H1 (cell line): ENCODE measurements around the gene SANBR. TPM values are rescaled to one million over a fixed set of nuclear protein-coding genes. Genes with fewer than 3 reads are reported as not detected.

Experiments used
- CTCF ChIA-PET: fragments of 300-600 bp; sonication (Branson Sonifier 250); formaldehyde crosslinking; loops from one replicate; lab custom pipeline; 2021; ENCODE audit not compliant: partially characterized antibody; lab: Charles Lee
- POLR2A ChIA-PET: fragments of 300-600 bp; sonication (Branson Sonifier 250); formaldehyde crosslinking; loops from one replicate; lab custom pipeline; 2021; ENCODE audit warnings: inconsistent platforms; ENCODE audit not compliant: partially characterized antibody; lab: Charles Lee
- DNase-seq, 2 experiments: peaks; one replicate each; pipeline versions ENCODE4 v3.0.0 to v3.0.0-alpha.2; 2010 to 2022; ENCODE audit warnings: low spot score in 2 of 2, low read depth in 1 of 2, mixed read lengths in 1 of 2
- FAIRE-seq: peaks from 2 replicates; lab custom pipeline; 2011; peaks lifted over from hg19 to GRCh38; lab: Jason Lieb, UNC
- H2AFZ ChIP-seq: 2 replicates; pipeline ENCODE4 v1.8.1; 2012; ENCODE audit warnings: low read length, inconsistent platforms
- H2AK5ac ChIP-seq: 2 replicates; pipeline ENCODE4 v1.6.1; 2013; ENCODE audit warnings: low read depth, low read length
- H2BK120ac ChIP-seq: replicated peaks from 2 replicates; pipeline ENCODE3; 2013; ENCODE audit warnings: low read depth, low read length, inconsistent platforms
- H2BK12ac ChIP-seq: 2 replicates; pipeline ENCODE4 v1.6.1; 2013; ENCODE audit warnings: low read depth, low read length
- H2BK15ac ChIP-seq: 2 replicates; pipeline ENCODE4 v1.6.1; 2013; ENCODE audit warnings: low read length
- H2BK20ac ChIP-seq: 2 replicates; pipeline ENCODE4 v1.6.1; 2013; ENCODE audit warnings: low read length
- H2BK5ac ChIP-seq: 2 replicates; pipeline ENCODE4 v1.6.1; 2013; ENCODE audit warnings: low read depth, low read length
- H3K14ac ChIP-seq: 2 replicates; pipeline ENCODE4 v1.6.1; 2013; ENCODE audit warnings: inconsistent platforms; ENCODE audit not compliant: insufficient read length
- H3K18ac ChIP-seq: 2 replicates; pipeline ENCODE4 v1.6.1; 2013; ENCODE audit warnings: low read length; ENCODE audit errors: extremely low read depth
- H3K23ac ChIP-seq: 2 replicates; pipeline ENCODE4 v1.6.1; 2013; ENCODE audit warnings: inconsistent platforms; ENCODE audit not compliant: insufficient read length
- H3K23me2 ChIP-seq: 2 replicates; pipeline ENCODE4 v1.6.1; 2013; ENCODE audit warnings: low read depth, low read length
- H3K27ac ChIP-seq: 2 replicates; pipeline ENCODE4 v1.6.1; 2011; ENCODE audit warnings: low read depth, low read length, inconsistent platforms
- H3K27me3 ChIP-seq, 4 experiments: replicated peaks in 1 of 4; 1 replicate in 1 of 4; 2 replicates in 3 of 4; pipeline versions ENCODE4 v1.6.1 to v1.8.1; 2011 to 2013; ENCODE audit warnings: low read length in 3 of 4, mild to moderate bottlenecking in 3 of 4, inconsistent platforms in 2 of 4, mixed read lengths in 2 of 4, moderate library complexity in 1 of 4; ENCODE audit not compliant: control insufficient read depth in 3 of 4, insufficient read depth in 3 of 4; ENCODE audit errors: extremely low read depth in 1 of 4
- H3K36me3 ChIP-seq, 4 experiments: 2 replicates each; pipeline versions ENCODE4 v1.6.1 to v1.8.1; 2011 to 2013; ENCODE audit warnings: mild to moderate bottlenecking in 4 of 4, low read length in 3 of 4, moderate library complexity in 2 of 4, control low read depth in 1 of 4, inconsistent platforms in 1 of 4; ENCODE audit not compliant: insufficient read depth in 4 of 4, control insufficient read depth in 2 of 4
- H3K4ac ChIP-seq: replicated peaks from 2 replicates; pipeline ENCODE3; 2013; ENCODE audit warnings: low read length, low read depth, mixed read lengths, inconsistent platforms; ENCODE audit not compliant: insufficient read length
- H3K4me1 ChIP-seq, 4 experiments: replicated peaks in 1 of 4; 1 replicate in 1 of 4; 2 replicates in 3 of 4; pipeline versions ENCODE4 v1.6.1 to v1.8.1; 2011 to 2013; ENCODE audit warnings: low read length in 3 of 4, inconsistent platforms in 2 of 4, mixed read lengths in 1 of 4; ENCODE audit not compliant: insufficient read depth in 4 of 4, control insufficient read depth in 3 of 4
- H3K4me2 ChIP-seq, 2 experiments: 2 replicates each; pipeline versions ENCODE4 v1.6.1 to v1.8.1; 2011 to 2013; ENCODE audit warnings: low read depth in 2 of 2, low read length in 2 of 2, control low read depth in 1 of 2, inconsistent platforms in 1 of 2, mild to moderate bottlenecking in 1 of 2; ENCODE audit not compliant: insufficient read depth in 1 of 2
- H3K4me3 ChIP-seq, 4 experiments: fragments of 200-600, 300-600 bp in 1 of 4; sonication (generic), shearing (Covaris generic), sonication (Bioruptor Twin) in 1 of 4; 2 replicates each; pipeline versions ENCODE4 v1.5.1 to v1.8.1; 2011 to 2016; ENCODE audit warnings: low read length in 4 of 4, low read depth in 3 of 4, control low read depth in 2 of 4, inconsistent platforms in 2 of 4, mild to moderate bottlenecking in 2 of 4, mixed read lengths in 1 of 4, moderate library complexity in 1 of 4; ENCODE audit not compliant: insufficient read depth in 2 of 4; ENCODE audit errors: extremely low read depth in 1 of 4
- H3K56ac ChIP-seq: replicated peaks from 2 replicates; pipeline ENCODE3; 2013; ENCODE audit warnings: low read depth, mild to moderate bottlenecking, mixed read lengths, low read length, inconsistent platforms; ENCODE audit not compliant: insufficient read length
- H3K79me1 ChIP-seq: 2 replicates; pipeline ENCODE4 v1.6.1; 2013; ENCODE audit warnings: low read depth, low read length, control low read depth
- H3K79me2 ChIP-seq, 2 experiments: 2 replicates each; pipeline versions ENCODE4 v1.6.1 to v1.8.1; 2012 to 2013; ENCODE audit warnings: low read length in 2 of 2, mild to moderate bottlenecking in 2 of 2, inconsistent platforms in 1 of 2; ENCODE audit not compliant: insufficient read depth in 2 of 2, control insufficient read depth in 1 of 2
- H3K9ac ChIP-seq, 4 experiments: replicated peaks in 1 of 4; 1 replicate in 1 of 4; 2 replicates in 3 of 4; pipeline versions ENCODE4 v1.6.1 to v1.8.1; 2011 to 2013; ENCODE audit warnings: low read depth in 3 of 4, low read length in 3 of 4, control low read depth in 2 of 4, mild to moderate bottlenecking in 2 of 4, moderate library complexity in 2 of 4, inconsistent platforms in 1 of 4; ENCODE audit errors: extremely low read depth in 1 of 4
- H3K9me3 ChIP-seq, 2 experiments: 2 replicates each; pipeline versions ENCODE4 v1.6.1 to v1.8.1; 2012 to 2013; ENCODE audit warnings: mild to moderate bottlenecking in 2 of 2, moderate library complexity in 2 of 2, control low read depth in 1 of 2, inconsistent platforms in 1 of 2, low read depth in 1 of 2, low read length in 1 of 2, mixed read lengths in 1 of 2; ENCODE audit not compliant: insufficient read depth in 2 of 2
- H4K20me1 ChIP-seq, 2 experiments: replicated peaks in 1 of 2; 2 replicates each; pipeline versions ENCODE3 to v1.8.1; 2011 to 2013; ENCODE audit warnings: inconsistent platforms in 2 of 2, low read length in 2 of 2, mild to moderate bottlenecking in 1 of 2; ENCODE audit not compliant: insufficient read depth in 2 of 2, control insufficient read depth in 1 of 2
- H4K5ac ChIP-seq: 2 replicates; pipeline ENCODE4 v1.6.1; 2013; ENCODE audit warnings: low read length, low read depth, mixed read lengths, inconsistent platforms; ENCODE audit not compliant: insufficient read length
- H4K8ac ChIP-seq: 2 replicates; pipeline ENCODE4 v1.8.0; 2013; ENCODE audit warnings: mild to moderate bottlenecking, moderate library complexity, low read length, inconsistent platforms; ENCODE audit not compliant: insufficient read depth; ENCODE audit errors: extremely low read depth
- H4K91ac ChIP-seq: replicated peaks from 2 replicates; pipeline ENCODE3; 2013; ENCODE audit warnings: low read length, mixed read lengths, inconsistent platforms; ENCODE audit not compliant: insufficient read length
- ATF3 ChIP-seq: IDR thresholded peaks from 2 replicates; pipeline ENCODE4 v1.6.1; 2011; ENCODE audit warnings: low read depth, mild to moderate bottlenecking, low read length; ENCODE audit not compliant: insufficient read depth
- BCL11A ChIP-seq, 2 experiments: IDR thresholded peaks; one replicate each; pipeline ENCODE4 v1.6.1; 2011; ENCODE audit warnings: low read depth in 2 of 2, low read length in 2 of 2, mild to moderate bottlenecking in 2 of 2
- CBX8 ChIP-seq: fragments of 300-800, 300-1000 bp; sonication (generic); IDR thresholded peaks from 2 replicates; pipeline ENCODE4 v1.7.1; 2016; ENCODE audit warnings: low read depth, low read length, borderline replicate concordance
- EGR1 ChIP-seq: IDR thresholded peaks from 2 replicates; pipeline ENCODE4 v1.6.1; 2011; ENCODE audit warnings: low read depth, low read length, borderline replicate concordance
- KDM1A ChIP-seq: fragments of 200-600, 300-600 bp; sonication (generic); IDR thresholded peaks from 2 replicates; pipeline ENCODE4 v1.7.1; 2016; ENCODE audit warnings: mild to moderate bottlenecking, low read length, borderline replicate concordance
- MAFK ChIP-seq: IDR thresholded peaks from 2 replicates; pipeline ENCODE4 v1.6.1; 2012; ENCODE audit warnings: low read depth, mild to moderate bottlenecking, improper control_type of control experiment, low read length
- NRF1 ChIP-seq: IDR thresholded peaks from 2 replicates; pipeline ENCODE4 v1.6.1; 2011; ENCODE audit warnings: mild to moderate bottlenecking, low read depth, low read length, improper control_type of control experiment
- PHF8 ChIP-seq: fragments of 200-600 bp; sonication (generic); conservative IDR thresholded peaks from 2 replicates; pipeline ENCODE4 v1.7.1; 2012; ENCODE audit warnings: low read depth, mild to moderate bottlenecking, inconsistent platforms, low read length, moderate library complexity
- RFX5 ChIP-seq: IDR thresholded peaks from 2 replicates; pipeline ENCODE4 v1.6.1; 2011; ENCODE audit warnings: low read depth, low read length, improper control_type of control experiment, borderline replicate concordance
- RXRA ChIP-seq: IDR thresholded peaks from 2 replicates; pipeline ENCODE4 v1.6.1; 2011; ENCODE audit warnings: low read depth, mild to moderate bottlenecking, low read length, moderate library complexity; ENCODE audit not compliant: insufficient read depth
- SP2 ChIP-seq: IDR thresholded peaks from 2 replicates; pipeline ENCODE4 v1.6.1; 2012; ENCODE audit warnings: mild to moderate bottlenecking, low read length, inconsistent platforms
- TAF7 ChIP-seq: optimal IDR thresholded peaks from 2 replicates; pipeline ENCODE3; 2011; ENCODE audit warnings: low read depth, mild to moderate bottlenecking, inconsistent platforms, low read length, moderate library complexity, borderline replicate concordance
- ZNF274 ChIP-seq: IDR thresholded peaks from 2 replicates; pipeline ENCODE4 v1.7.0; 2012; ENCODE audit warnings: low read length, borderline replicate concordance; ENCODE audit errors: extremely low read depth
- WGBS, 2 experiments: shearing (Covaris generic) in 1 of 2; methylation state at CpG; one replicate each; pipeline versions ENCODE4 v1.1.6 to v1.1.7; 2013 to 2015; ENCODE audit warnings: low lambda C conversion rate in 2 of 2, mixed read lengths in 2 of 2, inconsistent platforms in 1 of 2, low coverage in 1 of 2, missing lambda C conversion rate in 1 of 2; ENCODE audit not compliant: insufficient replicate concordance in 2 of 2, insufficient coverage in 1 of 2, insufficient read length in 1 of 2; ENCODE audit errors: extremely low coverage in 1 of 2, missing lambda C conversion rate in 1 of 2; 5-methylcytosine and 5-hydroxymethylcytosine counted together
- polyA plus RNA-seq, 7 experiments: library from polyadenylated mRNA; depleted of rRNA in 3 of 7; stranded (reverse) in 5 of 7; unstranded in 2 of 7; fragments of >200 nt in 5 of 7; fragments of 200-250 nt in 2 of 7; gene quantifications; 1 replicate in 5 of 7; 2 replicates in 1 of 7; 4 replicates in 1 of 7; pipeline versions ENCODE4 v1.2.1 to v1.2.3, GENCODE V29; 2011 to 2013; ENCODE audit warnings: missing spikeins in 2 of 7, mixed read lengths in 2 of 7
- total RNA-seq: library from RNA; stranded (reverse); fragmentation: NEBNext Ultra II Directional; extraction: Animal tissue kit (Norgen Biotek cat#: 25700); gene quantifications from 2 replicates; pipeline ENCODE4 v1.2.1, GENCODE V29; 2021

Gene SANBR
- total and polyA plus RNA-seq, 2 of the 8 experiments (the other 6 are each of a cell fraction or from before 2014, with no cell fraction given), result 3.4 to 12.1 TPM

- WGBS, 2 experiments, result 94% methylated on average over 3 of the region's 3 CpGs; no CpG with 5 or more reads in 1 of the 2 experiments
- Histone ChIP-seq H3K79me1 (no peaks in the 10 kb centered on the region), H3K14ac (no peak overlapping the region), H3K36me3 (peaks cover 0 to 21% (median 0%) of the 10 kb centered on the region in 4 experiments; a peak in 2 of 8 replicates), H2AK5ac (no peak overlapping the region), H2AFZ (no peak overlapping the region), H2BK15ac (no peak overlapping the region), H3K4me3 (no peak overlapping the region), H3K9ac (no peak overlapping the region), H2BK20ac (no peak overlapping the region), H3K23me2 (no peaks in the 10 kb centered on the region; the same call in 1 of the 2 replicates), H4K5ac (no peak overlapping the region), H3K4me1 (no peaks in the 10 kb centered on the region), H3K27ac (no peak overlapping the region), H3K4ac (no peak overlapping the region), H3K79me2 (no peaks in the 10 kb centered on the region), H2BK120ac (no peak overlapping the region), H2BK12ac (no peak overlapping the region), H4K8ac (no peak overlapping the region), H3K18ac (no peak overlapping the region), H3K9me3 (no peaks in the 10 kb centered on the region), H3K56ac (no peak overlapping the region), H3K23ac (no peak overlapping the region), H3K27me3 (no peaks in the 10 kb centered on the region), H2BK5ac (no peak overlapping the region), H4K20me1 (peaks cover 0 to 1% of the 10 kb centered on the region in 2 experiments), H4K91ac (no peak overlapping the region), H3K4me2 (no peak overlapping the region)
- no peak for DNase-seq
- ChIA-PET CTCF (no interaction called here), POLR2A (no interaction called here)
- FAIRE-seq, result no peak
- TF ChIP-seq RFX5 (no peak), CBX8 (no peak), EGR1 (no peak), TAF7 (no peak), RXRA (no peak), SP2 (no peak), MAFK (no peak), ATF3 (no peak), ZNF274 (no peak), PHF8 (no peak), KDM1A (no peak), BCL11A (IDR thresholded peaks at IDR 0.05; ENCODE audit: low read depth in 2 of 2, low read length in 2 of 2) (no peak), NRF1 (no peak)
Measured at GRCh38 chr2:61042807-61043206, 22.9 kb upstream of the SANBR start.
